HG03571 (cell line): ENCODE data around the gene CCSER1.

Experiments used
- ATAC-seq: cut with Tn5 transposase; IDR thresholded peaks from one replicate; pipeline ENCODE4 v1.9.1; 2021; ENCODE audit not compliant: unreplicated experiment

CCSER1 gene

GRCh38 chr4:90189178-90189577 is 62.0 kb downstream of the CCSER1 start:
- no peak for ATAC-seq

DNA sequence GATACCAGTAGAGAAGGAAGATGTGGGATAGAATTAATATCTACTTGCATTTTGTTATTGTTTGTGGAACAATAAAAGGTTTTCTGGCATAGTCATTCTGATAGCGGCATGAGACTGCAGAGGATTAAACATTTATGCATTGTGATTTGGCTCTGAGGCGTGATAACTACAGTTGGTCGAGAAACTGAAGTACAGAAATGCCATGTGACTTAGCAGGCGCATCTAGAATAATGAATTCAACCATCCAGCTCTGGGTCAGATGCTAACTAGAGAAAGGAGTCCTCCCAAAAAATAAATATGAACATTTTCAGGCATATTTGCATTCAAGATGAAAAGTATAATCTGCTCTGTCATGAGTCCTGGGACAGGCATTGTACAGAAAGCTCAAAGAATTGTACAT is 62.8 kb downstream of the CCSER1 start:
- no peak for ATAC-seq

DNA sequence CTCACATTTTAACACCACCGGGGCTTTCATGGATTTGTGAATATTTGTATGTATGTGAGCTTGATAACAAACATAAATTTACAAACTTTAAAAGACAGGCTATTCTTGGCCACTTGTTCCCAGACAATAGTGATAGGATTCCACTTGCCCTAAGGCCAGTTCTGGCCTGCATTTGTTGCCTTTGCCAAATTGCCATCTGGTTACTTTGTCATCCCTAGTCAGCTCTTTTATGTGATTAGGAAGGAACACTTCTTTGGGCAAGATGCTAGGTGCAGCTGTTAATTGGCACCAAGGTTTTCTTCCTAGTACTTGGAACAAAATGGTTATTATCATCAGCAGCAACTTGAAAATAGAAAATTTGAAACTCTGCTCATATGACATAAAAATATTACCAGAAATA is 63.3 kb downstream of the CCSER1 start:
- ATAC-seq: no peak

DNA sequence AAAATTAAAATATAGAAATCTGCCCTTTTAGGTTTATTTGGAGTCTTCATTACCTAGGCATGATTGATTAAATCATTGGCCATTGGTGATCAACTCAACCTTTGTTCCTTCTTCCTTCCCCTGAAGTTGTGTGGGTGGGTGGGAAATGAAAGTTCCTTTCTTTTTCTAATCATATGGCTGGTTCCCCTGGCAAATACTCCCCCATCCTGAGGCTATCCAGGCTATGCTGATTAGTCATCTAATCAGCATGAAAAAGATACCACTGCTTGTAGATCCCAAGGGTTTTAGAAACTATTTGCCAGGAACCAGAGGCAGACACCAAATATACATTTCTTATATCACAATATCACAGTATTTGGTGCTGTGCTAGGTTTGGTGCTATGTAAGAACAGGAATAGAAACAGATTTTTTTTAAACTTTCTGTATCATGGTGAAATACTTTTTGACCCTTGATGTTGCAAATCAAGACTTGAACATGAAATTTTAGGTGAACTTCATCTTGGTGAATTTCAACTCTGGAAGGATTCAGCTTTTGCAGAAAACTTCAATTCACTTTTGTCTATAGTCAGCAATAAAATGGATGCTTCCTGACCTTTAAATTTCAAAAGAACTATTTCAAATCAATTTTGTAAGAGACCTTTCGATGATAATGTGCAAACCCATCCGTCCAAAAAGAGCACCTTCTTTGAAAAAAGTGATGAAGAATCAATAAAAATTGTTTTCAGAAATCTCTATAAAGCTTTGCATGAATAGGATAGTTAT is 71.1 kb downstream of the CCSER1 start:
- no peak for ATAC-seq

DNA sequence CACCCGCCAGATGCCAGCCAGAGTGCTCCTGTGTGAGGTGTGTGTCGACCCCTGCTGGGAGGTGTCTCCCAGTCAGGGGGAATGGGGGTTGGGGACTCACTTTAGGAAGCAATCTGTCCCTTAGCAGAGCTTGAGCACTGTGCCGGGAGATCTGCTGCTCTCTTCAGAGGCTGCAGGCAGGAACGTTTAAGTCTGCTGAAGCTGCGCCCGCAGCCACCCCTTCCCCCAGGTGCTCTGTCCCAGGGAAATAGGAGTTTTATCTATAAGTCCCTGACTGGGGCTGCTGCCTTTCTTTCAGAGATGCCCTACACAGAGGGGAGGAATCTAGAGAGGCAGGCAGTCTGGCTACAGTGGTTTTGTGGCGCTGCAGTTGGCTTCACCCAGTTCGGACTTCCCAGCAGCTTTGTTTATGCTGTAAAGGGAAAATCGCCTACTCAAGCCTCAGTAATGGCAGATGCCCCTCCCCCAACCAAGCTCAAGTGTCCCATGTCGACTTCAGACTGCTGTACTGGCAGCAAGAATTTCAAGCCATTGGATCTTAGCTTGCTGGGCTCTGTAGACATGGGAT is 80.8 kb downstream of the CCSER1 start:
- no peak for ATAC-seq

DNA sequence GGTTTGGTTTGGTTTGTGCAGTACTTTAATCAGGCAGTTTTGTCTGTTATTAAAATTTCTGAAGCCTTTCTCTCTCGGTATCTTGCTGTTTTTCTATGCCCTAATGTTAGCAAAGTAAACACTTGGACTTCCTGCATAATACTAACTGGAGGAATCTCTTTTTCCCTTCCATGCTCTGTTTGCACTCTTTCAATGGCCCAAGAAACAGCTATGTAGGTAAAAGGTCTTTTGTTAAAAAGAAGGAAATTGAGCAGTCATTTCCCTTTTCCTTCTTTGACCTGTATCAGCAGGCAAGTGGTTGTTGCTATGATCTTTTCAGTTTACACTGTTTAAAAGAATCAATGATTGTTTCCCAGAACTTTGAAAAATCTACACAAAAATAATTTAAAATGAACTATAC is 82.7 kb downstream of the CCSER1 start:
- ATAC-seq: no peak

- no peak for ATAC-seq
These were observed 84.0 kb downstream of the CCSER1 start for GRCh38 chr4:90211174-90211573.

DNA sequence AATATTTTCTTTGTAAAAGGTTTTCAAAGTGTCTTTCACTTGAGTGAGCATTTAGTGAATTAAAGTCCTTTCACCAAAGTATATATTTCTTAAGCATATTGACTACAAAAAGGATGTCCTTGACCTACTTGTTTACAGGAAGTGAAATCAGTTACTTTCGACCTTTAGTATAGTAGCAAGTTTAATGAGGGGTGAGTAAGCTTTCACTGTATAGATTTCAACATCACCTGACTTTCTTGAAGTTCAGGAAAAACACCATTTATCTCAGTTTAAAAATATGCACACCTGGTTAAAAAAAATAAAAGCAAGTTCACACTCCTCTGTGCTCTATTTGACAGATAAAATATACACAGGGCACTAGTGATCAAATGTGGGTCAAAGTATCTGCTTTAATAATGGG is 88.1 kb downstream of the CCSER1 start:
- peak; percentile 85 for ATAC-seq

- ATAC-seq: peak; percentile 46
These were observed 92.6 kb downstream of the CCSER1 start for GRCh38 chr4:90219822-90220221.

DNA sequence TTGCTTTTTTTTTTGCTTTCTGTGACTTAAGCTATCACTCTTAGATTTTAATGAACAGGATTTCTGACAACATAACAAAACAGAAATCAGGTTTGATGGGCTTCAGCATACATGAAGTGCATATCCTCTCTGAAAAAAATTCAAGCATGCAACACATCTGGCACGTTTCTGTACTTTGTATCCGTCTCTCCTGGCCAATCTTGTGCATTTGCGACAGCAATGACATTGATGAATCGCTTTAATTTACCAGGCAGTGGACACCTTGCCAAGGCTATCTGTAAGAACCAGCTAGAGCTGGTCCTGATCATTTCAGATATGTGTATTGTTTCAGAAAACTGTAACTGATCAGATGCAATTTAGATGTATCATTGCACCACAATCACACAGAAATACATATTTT is 93.3 kb downstream of the CCSER1 start:
- no peak for ATAC-seq

DNA sequence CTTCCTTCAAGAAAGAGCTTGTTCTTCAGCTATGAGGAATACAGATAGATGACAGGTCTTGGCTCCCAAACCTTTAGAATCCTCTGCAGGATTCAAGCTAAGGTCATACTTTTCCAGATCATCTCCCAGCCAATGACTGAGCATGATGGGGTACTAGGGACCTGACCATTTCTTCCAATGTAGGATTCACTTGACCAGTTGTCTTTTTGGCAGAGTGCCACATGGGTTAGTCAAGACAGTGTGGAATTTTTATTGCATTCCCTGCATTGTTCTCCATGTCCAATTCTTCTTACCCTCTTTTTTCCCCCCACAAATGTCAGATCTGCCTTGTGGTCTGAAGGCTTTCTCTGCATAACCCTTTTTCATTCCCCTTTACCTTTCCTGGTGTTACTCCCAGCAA is 99.5 kb downstream of the CCSER1 start:
- no peak for ATAC-seq

DNA sequence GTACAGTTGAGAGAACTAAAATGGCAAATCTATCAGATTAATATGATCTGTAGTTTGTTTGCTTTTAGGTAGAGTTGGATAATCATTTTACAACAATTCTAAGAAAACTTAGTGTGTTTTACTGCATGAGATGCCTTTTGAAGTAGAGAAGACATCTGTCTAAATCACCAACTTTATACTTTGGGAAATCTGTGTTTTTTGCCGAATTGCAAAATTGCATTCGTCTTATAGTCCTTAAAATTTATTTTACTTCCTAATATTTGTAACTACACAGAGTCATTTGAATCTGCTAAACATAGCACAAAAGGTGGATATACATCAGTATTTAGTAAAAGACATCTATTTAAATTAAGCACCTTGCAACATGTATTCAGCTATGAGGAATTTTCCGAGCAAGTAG is 100.0 kb downstream of the CCSER1 start:
- ATAC-seq: no peak

DNA sequence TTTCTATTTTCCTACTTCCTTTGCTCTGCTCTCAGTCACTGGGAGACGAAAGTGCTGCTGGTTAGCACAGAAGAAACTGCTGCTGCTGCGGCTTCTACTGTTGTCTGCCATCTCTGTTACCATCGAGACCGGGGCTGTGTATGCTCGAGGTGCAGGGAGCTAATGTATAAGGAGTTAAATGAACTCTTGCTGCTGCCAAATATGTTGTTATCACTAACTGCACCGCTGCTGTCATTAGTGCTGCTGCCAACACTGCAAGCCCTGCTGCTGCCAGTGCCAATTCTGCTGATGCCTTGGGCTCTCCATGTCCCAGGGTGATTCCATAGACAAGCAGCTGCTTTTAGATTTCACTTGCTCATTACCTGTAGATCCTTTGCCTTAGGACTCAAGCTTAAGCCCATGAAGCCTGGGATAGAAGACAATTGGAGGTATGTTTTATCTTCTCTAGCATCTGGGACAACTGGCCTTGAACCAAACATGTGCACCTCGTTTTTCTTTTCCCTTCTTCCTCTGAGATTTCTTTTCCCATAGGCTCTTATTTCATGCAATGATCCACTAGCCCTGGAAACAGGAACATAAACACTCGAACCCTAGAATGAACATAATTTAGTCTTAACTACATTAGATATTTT is 107.8 kb downstream of the CCSER1 start:
- no peak for ATAC-seq

DNA sequence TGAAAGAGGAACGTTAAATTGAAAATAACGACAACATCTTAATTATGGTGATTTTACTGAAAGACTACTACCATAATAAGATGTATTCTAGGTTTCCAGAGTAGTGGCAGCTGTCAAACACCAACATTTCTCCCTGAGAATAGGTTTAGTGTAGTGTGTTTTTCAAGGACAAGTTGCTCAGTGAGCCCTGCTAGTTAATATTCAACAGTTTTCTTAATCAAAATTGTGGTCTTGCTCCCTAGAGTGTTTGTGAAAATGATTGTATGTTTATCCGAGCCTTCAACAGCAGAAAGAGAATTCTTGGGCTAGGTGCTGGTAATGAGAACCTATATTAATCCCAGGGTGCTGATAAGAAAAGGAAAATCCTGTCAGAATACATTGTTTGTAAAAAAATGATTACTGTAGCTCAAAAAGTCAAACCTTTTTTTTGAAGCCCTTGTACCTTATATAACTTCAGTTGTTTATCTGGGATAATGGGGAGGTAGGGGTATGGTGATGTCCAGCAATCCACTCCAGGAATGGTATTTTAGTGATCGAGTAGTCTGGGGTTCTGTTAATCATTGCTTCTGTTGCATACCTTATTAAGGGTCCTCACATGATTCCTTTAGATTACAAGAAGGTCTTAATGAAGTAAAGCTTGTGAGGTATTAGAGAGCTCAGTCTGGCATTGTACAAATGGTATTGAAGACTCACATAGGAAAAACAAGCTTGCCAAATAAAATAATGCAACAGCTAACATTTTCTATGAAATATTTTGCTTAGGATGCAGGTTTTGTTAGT is 110.7 kb downstream of the CCSER1 start:
- no peak for ATAC-seq

- ATAC-seq: no peak
These were observed 113.1 kb downstream of the CCSER1 start for GRCh38 chr4:90240333-90240732.

DNA sequence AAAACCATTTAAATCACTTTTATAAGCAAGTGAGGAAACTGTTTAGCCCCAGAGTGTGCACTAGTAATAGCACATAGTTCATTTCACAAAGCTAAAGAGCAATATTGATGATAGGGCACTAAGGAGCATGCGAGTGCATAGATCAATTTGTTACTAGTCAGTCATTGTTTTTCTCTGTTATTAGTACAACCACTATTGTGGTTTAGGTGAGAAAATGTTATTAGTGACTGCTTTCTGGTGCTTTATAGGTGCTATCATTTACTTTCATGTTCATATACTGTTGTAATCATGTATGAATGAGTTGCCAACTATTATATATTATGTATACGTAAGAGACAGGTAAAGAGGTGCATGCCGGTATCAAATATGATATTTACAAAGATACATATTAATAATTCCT is 113.8 kb downstream of the CCSER1 start:
- no peak for ATAC-seq

GRCh38 chr4:90245837-90246236 is 118.6 kb downstream of the CCSER1 start:
- no peak for ATAC-seq

GRCh38 chr4:90246816-90247215 is 119.6 kb downstream of the CCSER1 start:
- no peak for ATAC-seq

DNA sequence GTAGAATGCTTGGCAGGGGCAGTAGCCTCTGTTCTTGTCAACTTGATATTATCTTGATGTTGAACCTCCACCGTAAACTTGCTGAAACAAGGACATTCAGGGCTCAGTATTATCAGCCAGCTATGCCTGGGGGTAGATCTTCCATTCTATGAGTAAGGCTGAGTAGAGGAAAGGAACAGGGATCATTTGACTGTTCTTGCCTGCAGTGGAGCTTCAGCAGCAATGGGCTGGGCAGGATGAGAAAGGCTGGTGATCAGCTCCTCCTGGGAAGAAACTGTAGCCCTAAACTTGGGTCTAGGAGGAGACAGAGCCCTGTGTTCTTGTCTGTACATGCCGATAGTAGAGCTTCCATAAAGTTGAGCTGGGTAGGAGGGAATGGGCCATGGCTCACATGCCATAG is 127.2 kb downstream of the CCSER1 start:
- no peak for ATAC-seq

GRCh38 chr4:90274175-90274574 is 147.0 kb downstream of the CCSER1 start:
- no peak for ATAC-seq

- ATAC-seq: no peak
These were observed 153.8 kb downstream of the CCSER1 start for GRCh38 chr4:90280954-90281353.
